Measurements from ENCODE around the gene DTWD2.
"Not testable (repeated sequence)": the region's sequence is repeated elsewhere in the genome, so short reads cannot be mapped to it uniquely, and the experiment has no call there.

The DTWD2 gene

GRCh38 chr5:118973779-118974445 lies 14.4 kb downstream of the DTWD2 start:
- H3K4me3 ChIP-seq (ENCODE audit: low read length); H3K36me3 ChIP-seq (replicated peaks; ENCODE audit: insufficient read depth, low read length): not testable (repeated sequence)

GRCh38 chr5:118968925-118969375 lies 19.4 kb downstream of the DTWD2 start:
- H2AFZ ChIP-seq (ENCODE audit: low read length) = no peak overlapping the region
- H3K27me3 ChIP-seq (replicated peaks; ENCODE audit: insufficient read depth, low read length) = no peaks in the 10 kb centered on the region
- H3K36me3 ChIP-seq (replicated peaks; ENCODE audit: insufficient read depth, low read length) = no peaks in the 10 kb centered on the region
- TF ChIP-seq, protein P1, sequence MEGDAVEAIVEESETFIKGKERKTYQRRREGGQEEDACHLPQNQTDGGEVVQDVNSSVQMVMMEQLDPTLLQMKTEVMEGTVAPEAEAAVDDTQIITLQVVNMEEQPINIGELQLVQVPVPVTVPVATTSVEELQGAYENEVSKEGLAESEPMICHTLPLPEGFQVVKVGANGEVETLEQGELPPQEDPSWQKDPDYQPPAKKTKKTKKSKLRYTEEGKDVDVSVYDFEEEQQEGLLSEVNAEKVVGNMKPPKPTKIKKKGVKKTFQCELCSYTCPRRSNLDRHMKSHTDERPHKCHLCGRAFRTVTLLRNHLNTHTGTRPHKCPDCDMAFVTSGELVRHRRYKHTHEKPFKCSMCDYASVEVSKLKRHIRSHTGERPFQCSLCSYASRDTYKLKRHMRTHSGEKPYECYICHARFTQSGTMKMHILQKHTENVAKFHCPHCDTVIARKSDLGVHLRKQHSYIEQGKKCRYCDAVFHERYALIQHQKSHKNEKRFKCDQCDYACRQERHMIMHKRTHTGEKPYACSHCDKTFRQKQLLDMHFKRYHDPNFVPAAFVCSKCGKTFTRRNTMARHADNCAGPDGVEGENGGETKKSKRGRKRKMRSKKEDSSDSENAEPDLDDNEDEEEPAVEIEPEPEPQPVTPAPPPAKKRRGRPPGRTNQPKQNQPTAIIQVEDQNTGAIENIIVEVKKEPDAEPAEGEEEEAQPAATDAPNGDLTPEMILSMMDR (IDR thresholded peaks at IDR 0.05; ENCODE audit: low read length) = no peak
- TF ChIP-seq EZH2 (optimal IDR thresholded peaks at IDR 0.05; ENCODE audit: low read depth, low read length) = no peak
- TF ChIP-seq EZH2phosphoT487 (IDR thresholded peaks at IDR 0.05; ENCODE audit: low read length) = no peak
- H3K4me3 ChIP-seq (ENCODE audit: low read length) = no peak overlapping the region
- no peaks in the 10 kb centered on the region for H3F3A ChIP-seq (ENCODE audit: insufficient read depth, low read length)
- no peak overlapping the region for H3K4me2 ChIP-seq (ENCODE audit: low read depth, low read length)
- H4K20me1 ChIP-seq (ENCODE audit: insufficient read depth, low read length) = no peaks in the 10 kb centered on the region
- no peaks in the 10 kb centered on the region for H3K9me3 ChIP-seq (replicated peaks; ENCODE audit: insufficient read depth, low read length)
- no peak overlapping the region for H3K9ac ChIP-seq (ENCODE audit: low read length)
- no peaks in the 10 kb centered on the region for H3K79me2 ChIP-seq (ENCODE audit: low read length)
- H3K9me2 ChIP-seq (replicated peaks; ENCODE audit: insufficient read depth, low read length) = no peaks in the 10 kb centered on the region
- no peaks in the 10 kb centered on the region for H3K4me1 ChIP-seq (ENCODE audit: low read length)
- DNase-seq = no peak
- no peak overlapping the region for H3K27ac ChIP-seq (ENCODE audit: low read length)

More at GRCh38 chr5:118973779-118974445, 14.4 kb downstream of the DTWD2 start:
- not testable (repeated sequence) for H3K9me2 ChIP-seq (replicated peaks; ENCODE audit: insufficient read depth, low read length); H3K27me3 ChIP-seq (replicated peaks; ENCODE audit: insufficient read depth, low read length); H3F3A ChIP-seq (ENCODE audit: insufficient read depth, low read length); H4K20me1 ChIP-seq (ENCODE audit: insufficient read depth, low read length); DNase-seq; H3K4me1 ChIP-seq (ENCODE audit: low read length); H2AFZ ChIP-seq (ENCODE audit: low read length); H3K79me2 ChIP-seq (ENCODE audit: low read length); H3K9me3 ChIP-seq (replicated peaks; ENCODE audit: insufficient read depth, low read length); H3K4me2 ChIP-seq (ENCODE audit: low read depth, low read length); H3K9ac ChIP-seq (ENCODE audit: low read length); H3K27ac ChIP-seq (ENCODE audit: low read length)

GRCh38 chr5:118968406-118968911 lies 19.9 kb downstream of the DTWD2 start:
- Histone ChIP-seq H2AFZ (ENCODE audit: low read length) (no peak overlapping the region), H3K79me2 (ENCODE audit: low read length) (no peaks in the 10 kb centered on the region)
- TF ChIP-seq EZH2 (optimal IDR thresholded peaks at IDR 0.05; ENCODE audit: low read depth, low read length) (no peak), EZH2phosphoT487 (IDR thresholded peaks at IDR 0.05; ENCODE audit: low read length) (no peak)
- TF ChIP-seq, protein P1 (IDR thresholded peaks at IDR 0.05; ENCODE audit: low read length) = no peak

GRCh38 chr5:118967059-118967508 lies 21.3 kb downstream of the DTWD2 start:
- DNase-seq = no peak
- Histone ChIP-seq H3F3A (ENCODE audit: insufficient read depth, low read length) (no peaks in the 10 kb centered on the region), H3K4me3 (ENCODE audit: low read length) (no peak overlapping the region), H3K4me1 (ENCODE audit: low read length) (no peaks in the 10 kb centered on the region), H3K9ac (ENCODE audit: low read length) (no peak overlapping the region), H3K9me2 (replicated peaks; ENCODE audit: insufficient read depth, low read length) (no peaks in the 10 kb centered on the region), H3K79me2 (ENCODE audit: low read length) (no peaks in the 10 kb centered on the region), H3K27ac (ENCODE audit: low read length) (no peak overlapping the region), H4K20me1 (ENCODE audit: insufficient read depth, low read length) (no peaks in the 10 kb centered on the region), H3K9me3 (replicated peaks; ENCODE audit: insufficient read depth, low read length) (no peaks in the 10 kb centered on the region), H2AFZ (ENCODE audit: low read length) (no peak overlapping the region), H3K36me3 (replicated peaks; ENCODE audit: insufficient read depth, low read length) (no peaks in the 10 kb centered on the region), H3K4me2 (ENCODE audit: low read depth, low read length) (no peak overlapping the region), H3K27me3 (replicated peaks; ENCODE audit: insufficient read depth, low read length) (no peaks in the 10 kb centered on the region)
- TF ChIP-seq EZH2 (optimal IDR thresholded peaks at IDR 0.05; ENCODE audit: low read depth, low read length) (no peak), EZH2phosphoT487 (IDR thresholded peaks at IDR 0.05; ENCODE audit: low read length) (no peak)
- TF ChIP-seq, protein P1 (IDR thresholded peaks at IDR 0.05; ENCODE audit: low read length) = no peak

More at GRCh38 chr5:118968406-118968911, 19.9 kb downstream of the DTWD2 start:
- Histone ChIP-seq H3F3A (ENCODE audit: insufficient read depth, low read length) (no peaks in the 10 kb centered on the region), H3K9ac (ENCODE audit: low read length) (no peak overlapping the region), H3K27ac (ENCODE audit: low read length) (no peak overlapping the region), H3K27me3 (replicated peaks; ENCODE audit: insufficient read depth, low read length) (no peaks in the 10 kb centered on the region), H3K4me2 (ENCODE audit: low read depth, low read length) (no peak overlapping the region), H3K4me1 (ENCODE audit: low read length) (no peaks in the 10 kb centered on the region), H3K4me3 (ENCODE audit: low read length) (no peak overlapping the region), H3K9me2 (replicated peaks; ENCODE audit: insufficient read depth, low read length) (no peaks in the 10 kb centered on the region), H4K20me1 (ENCODE audit: insufficient read depth, low read length) (no peaks in the 10 kb centered on the region), H3K36me3 (replicated peaks; ENCODE audit: insufficient read depth, low read length) (no peaks in the 10 kb centered on the region), H3K9me3 (replicated peaks; ENCODE audit: insufficient read depth, low read length) (no peaks in the 10 kb centered on the region)
- DNase-seq = no peak

Measured in MM.1S (cell line).